Effector memory CD4-positive, alpha-beta T cell (primary cell): ENCODE results near the gene UPB1.

ENCODE experiments used
- DNase-seq, 3 donors: peaks; one replicate each; pipeline ENCODE4 v3.0.0-alpha.2; 2020
- H3K27ac ChIP-seq: 2 replicates; pipeline ENCODE4 v1.7.0; 2013; ENCODE audit warnings: mild to moderate bottlenecking, low read length, moderate library complexity; ENCODE audit not compliant: insufficient read depth, poor library complexity, severe bottlenecking
- H3K27me3 ChIP-seq: replicated peaks from 2 replicates; pipeline ENCODE4 v1.7.0; 2013; ENCODE audit warnings: mild to moderate bottlenecking, low read length; ENCODE audit not compliant: insufficient read depth, control insufficient read depth, poor library complexity, severe bottlenecking
- H3K36me3 ChIP-seq: 2 replicates; pipeline ENCODE4 v1.7.0; 2013; ENCODE audit warnings: mild to moderate bottlenecking, low read length, moderate library complexity; ENCODE audit not compliant: control insufficient read depth, insufficient read depth
- H3K4me1 ChIP-seq: 2 replicates; pipeline ENCODE4 v1.7.0; 2013; ENCODE audit warnings: low read length, mild to moderate bottlenecking; ENCODE audit not compliant: control insufficient read depth, insufficient read depth, poor library complexity, severe bottlenecking
- H3K4me3 ChIP-seq: 2 replicates; pipeline ENCODE4 v1.7.0; 2013; ENCODE audit warnings: low read length, low read depth, mild to moderate bottlenecking; ENCODE audit not compliant: insufficient read depth, poor library complexity, severe bottlenecking
- H3K9me3 ChIP-seq: 2 replicates; pipeline ENCODE4 v1.7.0; 2013; ENCODE audit warnings: mild to moderate bottlenecking, low read length, moderate library complexity; ENCODE audit not compliant: control insufficient read depth

Gene UPB1

DNA sequence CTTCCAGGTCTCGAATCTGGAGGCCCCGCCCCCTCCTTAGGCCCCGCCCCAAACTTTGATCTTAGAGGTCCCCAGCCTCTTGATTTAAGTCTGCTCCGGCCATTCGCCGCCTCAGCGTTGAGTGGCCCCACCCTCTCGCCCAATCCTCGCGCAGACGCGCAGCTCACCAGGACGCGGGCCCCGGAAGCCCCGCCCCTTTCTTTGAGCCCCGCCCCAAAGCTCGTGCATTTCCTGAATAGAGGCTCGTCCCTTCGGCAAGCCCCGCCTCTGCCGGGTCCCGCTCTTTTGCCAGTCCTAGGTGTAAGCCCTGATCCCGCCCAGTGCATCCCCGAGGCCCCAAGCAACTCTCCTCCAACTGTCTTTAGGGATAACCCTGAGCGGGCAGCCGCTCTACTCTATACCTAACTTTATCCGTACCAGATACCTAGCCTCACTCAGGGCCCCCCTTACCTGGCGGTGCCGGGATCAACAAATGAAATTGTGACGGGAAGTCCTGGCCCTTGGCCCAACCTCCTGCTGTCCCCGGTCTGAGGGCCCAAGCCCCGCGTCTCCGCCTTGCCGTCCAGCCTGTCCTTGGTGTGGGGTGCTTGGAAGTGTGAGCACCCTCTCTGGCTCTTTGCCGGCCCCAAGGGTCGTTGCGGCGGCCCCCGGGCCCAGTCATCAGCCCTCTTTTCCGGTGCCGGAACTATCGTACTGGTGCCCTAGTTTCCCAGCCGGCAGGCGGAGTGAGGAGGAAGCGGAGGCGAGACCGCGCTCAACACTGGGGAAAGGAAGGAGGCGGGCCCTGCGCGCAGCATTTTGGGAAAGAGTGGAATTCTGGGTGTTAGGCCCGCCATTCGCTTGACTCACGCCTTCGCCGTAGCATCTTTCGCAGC lies 60.3 kb downstream of the UPB1 start, which contains the start of gene SNRPD3:
Gene SNRPD3 (plus strand): TSS at position 835 of the 875 bp plus-strand sequence. CDS start 1,676 bp downstream, outside the sequence.
- Histone ChIP-seq H3K36me3 (peaks cover 12% of the 10 kb centered on the region), H3K4me1 (peaks cover 25% of the 10 kb centered on the region), H3K9me3 (no peaks in the 10 kb centered on the region), H3K4me3 (peak within 1 kb of the TSS; percentile 95), H3K27ac (peak within 1 kb of the TSS; percentile 97), H3K27me3 (no peaks in the 10 kb centered on the region)
- DNase-seq = peak; percentile 100

DNA sequence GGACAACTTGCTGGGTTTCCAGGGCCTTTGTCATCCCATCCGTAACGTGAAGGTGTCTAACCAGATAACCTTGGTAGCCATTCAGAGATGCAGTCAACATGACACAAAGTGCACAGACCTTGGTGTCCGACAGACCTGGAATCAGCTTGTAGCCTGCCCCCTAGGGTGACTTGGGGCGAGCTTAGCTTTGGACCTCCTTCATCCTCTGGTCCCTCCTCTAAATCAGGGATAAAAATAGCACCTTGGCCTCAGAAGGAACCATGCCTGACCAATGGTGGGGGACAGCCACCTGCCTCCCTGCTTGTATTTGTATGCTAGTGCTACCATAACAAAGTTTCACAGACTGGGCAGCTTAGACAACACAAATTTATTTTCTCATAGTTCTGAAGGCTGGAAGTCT lies 64.3 kb downstream of the UPB1 start:
- H3K4me1 ChIP-seq = peaks cover 22% of the 10 kb centered on the region
- H3K27me3 ChIP-seq = no peaks in the 10 kb centered on the region
- DNase-seq = no peak
- H3K9me3 ChIP-seq = no peaks in the 10 kb centered on the region
- H3K36me3 ChIP-seq = peaks cover 27% of the 10 kb centered on the region
- no peak overlapping the region for H3K4me3 ChIP-seq
- no peak overlapping the region for H3K27ac ChIP-seq

DNA sequence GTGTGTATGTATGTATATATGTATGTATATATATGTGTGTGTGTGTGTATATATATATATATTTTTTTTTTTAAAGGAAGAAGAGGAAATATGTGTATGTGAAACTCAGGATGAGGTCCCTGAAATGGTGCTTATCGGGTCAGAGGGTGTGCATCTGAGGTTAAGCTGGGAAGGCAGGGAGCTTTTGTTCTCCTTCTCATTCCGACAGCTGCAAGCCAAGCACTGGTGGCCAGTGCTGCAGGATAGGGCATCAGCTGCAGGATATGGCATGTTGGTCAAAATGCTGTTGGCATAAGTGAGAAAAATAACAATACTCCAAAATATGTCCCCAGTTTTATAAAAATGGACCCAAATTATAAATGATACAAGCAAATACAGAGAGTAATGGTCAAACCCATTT lies 68.1 kb downstream of the UPB1 start:
- Histone ChIP-seq H3K27ac (no peak overlapping the region), H3K4me1 (peaks cover 8% of the 10 kb centered on the region), H3K4me3 (no peak overlapping the region), H3K27me3 (no peaks in the 10 kb centered on the region), H3K9me3 (no peaks in the 10 kb centered on the region), H3K36me3 (peaks cover 40% of the 10 kb centered on the region)
- DNase-seq = no peak

DNA sequence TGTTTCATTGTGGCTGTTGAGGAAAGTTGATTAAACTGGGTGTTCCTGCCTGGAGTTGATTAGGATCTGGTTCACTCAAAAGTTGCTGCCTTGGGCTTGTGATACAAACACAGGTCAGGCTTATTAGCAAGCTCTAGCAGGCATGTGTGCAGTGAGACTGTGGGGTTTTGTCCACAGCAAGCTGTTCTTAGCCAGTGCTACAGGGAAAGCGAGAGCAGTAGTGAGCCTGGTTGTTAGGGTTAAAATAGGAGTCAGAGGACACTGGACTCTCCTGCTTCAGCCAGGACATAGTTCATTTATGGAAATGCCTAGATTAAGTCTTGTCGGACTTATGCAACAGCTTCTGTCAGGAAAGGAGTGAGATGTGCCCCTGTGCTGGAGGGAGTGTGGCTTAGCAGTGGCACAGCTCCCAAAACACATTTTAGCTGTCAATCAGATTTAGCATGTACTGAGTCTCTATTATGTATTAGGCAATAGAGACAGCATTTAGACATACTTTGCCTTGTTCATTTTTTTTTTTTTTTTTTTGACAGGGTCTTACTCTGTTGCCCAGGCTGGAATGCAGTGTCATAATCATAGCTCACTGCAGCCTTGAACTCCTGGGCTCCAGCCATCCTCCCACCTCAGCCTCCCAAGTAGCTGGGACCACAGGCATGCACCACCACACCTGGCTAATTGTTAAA lies 69.4 kb downstream of the UPB1 start:
- Histone ChIP-seq H3K27ac (no peak overlapping the region), H3K4me3 (no peak overlapping the region), H3K27me3 (no peaks in the 10 kb centered on the region), H3K9me3 (no peaks in the 10 kb centered on the region), H3K36me3 (peaks cover 45% of the 10 kb centered on the region), H3K4me1 (peaks cover 8% of the 10 kb centered on the region)
- no peak for DNase-seq

DNA sequence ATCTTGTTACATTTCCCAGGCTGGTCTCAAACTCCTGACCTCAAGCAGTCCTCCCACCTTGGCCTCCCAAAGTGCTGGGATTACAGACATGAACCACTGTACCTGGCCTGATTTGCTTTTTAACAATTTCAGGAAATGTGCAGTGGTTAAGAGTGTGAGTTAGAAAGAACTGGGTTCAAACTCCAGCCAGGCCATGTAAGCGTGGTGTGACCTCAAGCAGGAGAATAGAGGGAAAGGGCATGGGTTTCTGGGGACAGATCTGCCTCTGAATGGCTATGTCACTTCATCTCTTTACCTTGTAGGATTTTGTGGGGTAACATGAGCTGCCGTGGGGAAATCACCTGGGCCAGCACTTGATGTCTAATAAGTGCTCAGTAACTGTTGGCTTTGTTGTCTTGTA lies 69.9 kb downstream of the UPB1 start:
- peaks cover 50% of the 10 kb centered on the region for H3K36me3 ChIP-seq
- no peak overlapping the region for H3K4me3 ChIP-seq
- H3K4me1 ChIP-seq = peaks cover 8% of the 10 kb centered on the region
- H3K9me3 ChIP-seq = no peaks in the 10 kb centered on the region
- no peaks in the 10 kb centered on the region for H3K27me3 ChIP-seq
- DNase-seq = no peak
- H3K27ac ChIP-seq = no peak overlapping the region

DNA sequence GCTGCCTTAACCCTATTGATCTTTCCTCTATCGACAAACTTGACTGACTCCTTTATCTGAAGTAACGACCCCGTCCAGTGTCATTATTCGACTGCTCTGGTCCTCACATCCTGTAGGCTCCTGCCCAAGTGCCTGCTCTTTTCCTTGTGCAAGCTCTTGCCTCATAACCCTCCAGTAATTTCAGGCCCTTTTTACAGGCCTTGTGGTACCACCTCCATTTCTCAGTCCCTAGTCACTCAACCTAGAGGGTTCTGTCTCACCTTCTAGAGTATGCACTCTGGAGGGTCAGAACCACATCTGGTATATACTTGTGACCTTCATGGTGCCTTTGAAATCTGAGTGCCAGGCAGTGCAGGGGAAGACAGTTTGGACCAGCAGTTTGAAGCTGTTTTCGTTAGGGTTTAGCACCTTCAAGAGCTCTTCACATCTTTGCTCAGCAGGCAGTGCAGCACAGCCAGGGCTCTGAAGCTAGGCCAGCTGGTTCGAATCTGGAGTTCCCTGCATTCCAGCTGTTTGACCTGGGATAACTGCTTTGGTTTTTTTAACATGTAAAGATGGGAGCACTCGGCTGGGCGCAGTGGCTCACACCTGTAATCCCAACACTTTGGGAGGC lies 71.9 kb downstream of the UPB1 start:
- Histone ChIP-seq H3K27me3 (no peaks in the 10 kb centered on the region), H3K36me3 (peaks cover 55% of the 10 kb centered on the region), H3K4me3 (no peak overlapping the region), H3K4me1 (peaks cover 5% of the 10 kb centered on the region), H3K27ac (no peak overlapping the region), H3K9me3 (no peaks in the 10 kb centered on the region)
- no peak for DNase-seq

DNA sequence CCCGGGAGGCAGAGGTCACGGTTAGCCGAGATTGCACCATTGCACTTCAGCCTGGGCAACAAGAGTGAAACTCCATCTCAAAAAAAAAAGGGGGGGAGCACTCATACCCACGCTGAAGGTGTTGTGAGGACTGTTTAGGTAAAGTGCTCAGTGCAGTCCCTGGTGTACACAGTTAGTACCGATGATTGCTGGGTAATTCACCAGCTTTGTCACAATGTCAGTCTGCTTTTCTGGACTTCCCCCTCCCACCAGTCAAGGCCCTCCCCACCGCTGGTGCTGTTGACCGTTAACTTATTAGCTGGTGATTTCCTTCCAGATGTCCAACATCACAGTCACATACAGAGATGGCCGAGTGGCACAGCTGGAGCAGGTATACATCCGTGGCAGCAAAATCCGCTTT lies 72.5 kb downstream of the UPB1 start:
- peaks cover 60% of the 10 kb centered on the region for H3K36me3 ChIP-seq
- no peak for DNase-seq
- no peak overlapping the region for H3K27ac ChIP-seq

DNA sequence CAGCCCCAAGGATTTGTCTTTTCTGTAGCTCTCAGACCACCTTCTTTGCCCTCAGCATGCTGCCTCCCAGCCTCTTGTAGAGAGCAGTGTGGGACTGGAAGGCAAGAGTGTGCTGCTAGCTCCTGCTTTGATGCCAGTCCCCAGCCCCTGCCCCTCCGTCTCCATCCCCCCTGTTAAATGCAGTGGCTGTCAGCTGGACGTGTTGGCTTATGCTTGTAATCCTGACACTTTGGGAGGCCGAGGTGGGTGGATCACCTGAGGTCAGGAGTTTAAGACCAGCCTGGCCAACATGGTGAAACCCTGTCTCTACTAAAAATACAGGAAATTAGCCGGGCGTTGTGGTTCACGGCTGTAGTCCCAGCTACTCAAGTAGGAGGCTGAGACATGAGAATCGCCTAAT lies 76.1 kb downstream of the UPB1 start:
- Histone ChIP-seq H3K9me3 (no peaks in the 10 kb centered on the region), H3K4me3 (no peak overlapping the region), H3K27ac (no peak overlapping the region), H3K27me3 (no peaks in the 10 kb centered on the region), H3K36me3 (peaks cover 65% of the 10 kb centered on the region), H3K4me1 (no peaks in the 10 kb centered on the region)
- DNase-seq = no peak

More for the DNA sequence above, 72.5 kb downstream of the UPB1 start:
- Histone ChIP-seq H3K27me3 (no peaks in the 10 kb centered on the region), H3K4me1 (peaks cover 2% of the 10 kb centered on the region), H3K9me3 (no peaks in the 10 kb centered on the region), H3K4me3 (no peak overlapping the region)

DNA sequence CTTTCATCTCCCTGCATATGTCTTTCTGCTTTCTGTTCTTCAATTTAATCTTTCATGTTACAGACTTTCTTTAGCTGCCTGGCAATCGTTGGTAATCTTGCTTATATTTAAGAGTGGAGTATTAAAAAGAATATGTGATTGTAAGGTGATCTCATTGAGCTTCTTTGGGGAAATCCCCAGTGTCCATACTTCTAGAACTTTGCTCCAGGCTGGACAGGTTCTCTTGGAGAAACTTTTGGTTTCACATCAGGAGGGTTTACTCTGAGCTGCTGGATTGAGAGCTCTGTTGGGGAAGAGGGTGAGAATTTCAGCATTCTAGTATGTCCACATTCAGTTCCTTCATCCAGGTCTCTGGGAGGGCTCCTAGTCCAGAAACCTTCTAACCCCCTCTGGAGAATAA lies 81.6 kb downstream of the UPB1 start:
- H3K36me3 ChIP-seq = peaks cover 30% of the 10 kb centered on the region
- H3K4me3 ChIP-seq = no peak overlapping the region
- H3K27ac ChIP-seq = no peak overlapping the region
- no peaks in the 10 kb centered on the region for H3K4me1 ChIP-seq
- DNase-seq = no peak
- no peaks in the 10 kb centered on the region for H3K27me3 ChIP-seq
- H3K9me3 ChIP-seq = no peaks in the 10 kb centered on the region
